Thyroid gland (tissue), 4 donors: ENCODE data around the gene CRTAC1.

Experiments
- POLR2A ChIP-seq, 2 donors: fragments of 450-650 bp; IDR thresholded peaks; one replicate each; pipeline ENCODE4 v1.6.1; 2017; ENCODE audit warnings: antibody characterized with exemption in 2 of 2, mild to moderate bottlenecking in 2 of 2, moderate library complexity in 1 of 2
- TF ChIP-seq, protein P1 (sequence below), 6 experiments: fragments of 200-600 bp in 3 of 6; fragments of 450-650 bp in 3 of 6; sonication (generic) in 3 of 6; IDR thresholded peaks; one replicate each; pipeline ENCODE4 v1.5.1; 2016 to 2019; ENCODE audit warnings: antibody characterized with exemption in 6 of 6, mild to moderate bottlenecking in 2 of 6, inconsistent platforms in 1 of 6, moderate library complexity in 1 of 6

GRCh38 chr10:97844678-97845077, 185.7 kb downstream of the CRTAC1 start:
- TF ChIP-seq, protein P1, sequence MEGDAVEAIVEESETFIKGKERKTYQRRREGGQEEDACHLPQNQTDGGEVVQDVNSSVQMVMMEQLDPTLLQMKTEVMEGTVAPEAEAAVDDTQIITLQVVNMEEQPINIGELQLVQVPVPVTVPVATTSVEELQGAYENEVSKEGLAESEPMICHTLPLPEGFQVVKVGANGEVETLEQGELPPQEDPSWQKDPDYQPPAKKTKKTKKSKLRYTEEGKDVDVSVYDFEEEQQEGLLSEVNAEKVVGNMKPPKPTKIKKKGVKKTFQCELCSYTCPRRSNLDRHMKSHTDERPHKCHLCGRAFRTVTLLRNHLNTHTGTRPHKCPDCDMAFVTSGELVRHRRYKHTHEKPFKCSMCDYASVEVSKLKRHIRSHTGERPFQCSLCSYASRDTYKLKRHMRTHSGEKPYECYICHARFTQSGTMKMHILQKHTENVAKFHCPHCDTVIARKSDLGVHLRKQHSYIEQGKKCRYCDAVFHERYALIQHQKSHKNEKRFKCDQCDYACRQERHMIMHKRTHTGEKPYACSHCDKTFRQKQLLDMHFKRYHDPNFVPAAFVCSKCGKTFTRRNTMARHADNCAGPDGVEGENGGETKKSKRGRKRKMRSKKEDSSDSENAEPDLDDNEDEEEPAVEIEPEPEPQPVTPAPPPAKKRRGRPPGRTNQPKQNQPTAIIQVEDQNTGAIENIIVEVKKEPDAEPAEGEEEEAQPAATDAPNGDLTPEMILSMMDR (IDR thresholded peaks at IDR 0.05), result no peak
- TF ChIP-seq POLR2A (IDR thresholded peaks at IDR 0.05), result no peak
